ENCODE measurements around the gene MSI2. TPM values are rescaled to one million over a fixed set of nuclear protein-coding genes. Genes with fewer than 3 reads are reported as not detected.

Gene MSI2
- total RNA-seq, 4 donors from 2014 or later: 15.9 to 22.9 (median 17.0) TPM

DNA sequence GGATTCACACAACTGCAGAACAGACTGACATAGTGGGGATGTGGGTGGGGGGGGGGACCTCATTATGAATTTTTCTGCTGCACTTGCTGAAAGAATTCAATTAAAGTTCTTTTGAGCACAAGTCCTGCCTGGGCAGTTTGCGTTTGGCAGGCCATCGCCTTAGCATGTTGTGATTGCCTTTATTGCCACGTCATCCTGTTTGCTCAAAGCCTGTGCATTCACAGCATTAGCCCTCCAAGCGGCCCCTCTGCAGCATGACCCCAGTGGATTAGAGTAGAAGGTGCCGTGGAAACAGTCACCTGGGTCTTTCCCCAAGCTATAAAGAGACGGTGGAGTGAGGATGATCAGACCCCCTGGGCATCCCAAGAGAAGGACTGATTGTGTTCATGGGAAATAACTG lies 17.2 kb downstream of the MSI2 start:
- Histone ChIP-seq H3K4me3 (no peak overlapping the region), H3K27ac (no peak overlapping the region), H3K4me1 (no peaks in the 10 kb centered on the region), H3K36me3 (peaks cover 0 to 63% (median 6%) of the 10 kb centered on the region in 3 donors), H3K9me3 (no peaks in the 10 kb centered on the region), H3K27me3 (no peaks in the 10 kb centered on the region)
- DNase-seq: no peak
- TF ChIP-seq POLR2A (IDR thresholded peaks at IDR 0.05): no peak
- TF ChIP-seq, protein P1, sequence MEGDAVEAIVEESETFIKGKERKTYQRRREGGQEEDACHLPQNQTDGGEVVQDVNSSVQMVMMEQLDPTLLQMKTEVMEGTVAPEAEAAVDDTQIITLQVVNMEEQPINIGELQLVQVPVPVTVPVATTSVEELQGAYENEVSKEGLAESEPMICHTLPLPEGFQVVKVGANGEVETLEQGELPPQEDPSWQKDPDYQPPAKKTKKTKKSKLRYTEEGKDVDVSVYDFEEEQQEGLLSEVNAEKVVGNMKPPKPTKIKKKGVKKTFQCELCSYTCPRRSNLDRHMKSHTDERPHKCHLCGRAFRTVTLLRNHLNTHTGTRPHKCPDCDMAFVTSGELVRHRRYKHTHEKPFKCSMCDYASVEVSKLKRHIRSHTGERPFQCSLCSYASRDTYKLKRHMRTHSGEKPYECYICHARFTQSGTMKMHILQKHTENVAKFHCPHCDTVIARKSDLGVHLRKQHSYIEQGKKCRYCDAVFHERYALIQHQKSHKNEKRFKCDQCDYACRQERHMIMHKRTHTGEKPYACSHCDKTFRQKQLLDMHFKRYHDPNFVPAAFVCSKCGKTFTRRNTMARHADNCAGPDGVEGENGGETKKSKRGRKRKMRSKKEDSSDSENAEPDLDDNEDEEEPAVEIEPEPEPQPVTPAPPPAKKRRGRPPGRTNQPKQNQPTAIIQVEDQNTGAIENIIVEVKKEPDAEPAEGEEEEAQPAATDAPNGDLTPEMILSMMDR (IDR thresholded peaks at IDR 0.05): no peak
- WGBS, 2 donors: 44 to 53% methylated on average over 5 of the region's 6 CpGs
- intact Hi-C loops (cut with DNase I): no loop called here

DNA sequence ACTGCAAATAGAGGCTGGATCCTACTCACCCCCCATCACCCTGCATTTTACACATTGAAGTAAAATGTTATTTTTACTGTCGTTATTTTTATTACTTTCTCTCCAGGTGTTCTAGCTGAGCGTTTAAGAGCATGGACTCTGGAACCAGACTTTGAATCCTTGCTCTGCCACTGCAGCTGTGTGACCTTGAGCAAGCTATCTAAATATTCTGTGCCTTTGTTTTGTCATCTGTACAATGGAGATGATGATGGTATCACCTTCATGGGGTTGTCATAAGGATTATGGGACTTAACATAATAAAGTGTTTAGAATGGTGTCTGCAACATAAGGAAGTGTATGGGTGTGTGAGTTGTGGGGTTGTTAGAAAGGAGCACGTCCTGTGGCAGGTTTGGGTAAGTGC lies 17.8 kb downstream of the MSI2 start:
- TF ChIP-seq POLR2A (IDR thresholded peaks at IDR 0.05): no peak
- TF ChIP-seq, protein P1 (IDR thresholded peaks at IDR 0.05): no peak
- 94 to 95% methylated on average over 3 of the region's 3 CpGs for WGBS, 2 donors
- Histone ChIP-seq H3K27me3 (no peaks in the 10 kb centered on the region), H3K36me3 (peaks cover 0 to 64% (median 1%) of the 10 kb centered on the region in 3 donors), H3K4me1 (no peaks in the 10 kb centered on the region), H3K4me3 (no peak overlapping the region), H3K27ac (no peak overlapping the region), H3K9me3 (no peaks in the 10 kb centered on the region)
- no peak for DNase-seq
- intact Hi-C loops (cut with DNase I): no loop called here

- Histone ChIP-seq H3K4me3 (no peak overlapping the region), H3K27me3 (no peaks in the 10 kb centered on the region), H3K4me1 (no peaks in the 10 kb centered on the region), H3K9me3 (no peaks in the 10 kb centered on the region), H3K36me3 (peaks cover 0 to 53% (median 0%) of the 10 kb centered on the region in 3 donors), H3K27ac (no peak overlapping the region)
- no peak for TF ChIP-seq POLR2A (IDR thresholded peaks at IDR 0.05)
- TF ChIP-seq, protein P1 (IDR thresholded peaks at IDR 0.05): no peak
- intact Hi-C loops (cut with DNase I): no loop called here
- DNase-seq: no peak
- 91 to 92% methylated on average over 5 to 6 of the region's 6 CpGs for WGBS, 2 donors
Measured at GRCh38 chr17:57275071-57275764, 18.9 kb downstream of the MSI2 start.

- no peak overlapping the region for H3K4me3 ChIP-seq
- no peaks in the 10 kb centered on the region for H3K9me3 ChIP-seq
- no peaks in the 10 kb centered on the region for H3K27me3 ChIP-seq
- WGBS, 2 donors: 73 to 78% methylated on average over 9 of the region's 9 CpGs
- no peak overlapping the region for H3K27ac ChIP-seq
- H3K36me3 ChIP-seq: peaks cover 0 to 49% (median 0%) of the 10 kb centered on the region in 3 donors
- intact Hi-C loops (cut with DNase I): no loop called here
- no peaks in the 10 kb centered on the region for H3K4me1 ChIP-seq
- TF ChIP-seq POLR2A (IDR thresholded peaks at IDR 0.05): no peak
- TF ChIP-seq, protein P1 (IDR thresholded peaks at IDR 0.05): no peak
- DNase-seq: no peak
Measured at GRCh38 chr17:57276621-57277020, 20.3 kb downstream of the MSI2 start.

- no peak overlapping the region for H3K4me3 ChIP-seq
- WGBS, 2 donors: 77 to 84% methylated on average over 8 of the region's 8 CpGs
- H3K4me1 ChIP-seq: no peaks in the 10 kb centered on the region
- DNase-seq: no peak
- H3K9me3 ChIP-seq: no peaks in the 10 kb centered on the region
- TF ChIP-seq, protein P1 (IDR thresholded peaks at IDR 0.05): no peak
- TF ChIP-seq POLR2A (IDR thresholded peaks at IDR 0.05): no peak
- H3K27ac ChIP-seq: no peak overlapping the region
- H3K36me3 ChIP-seq: peaks cover 0 to 46% (median 0%) of the 10 kb centered on the region in 3 donors
- intact Hi-C loops (cut with DNase I): no loop called here
- no peaks in the 10 kb centered on the region for H3K27me3 ChIP-seq
Measured at GRCh38 chr17:57277923-57278604, 21.7 kb downstream of the MSI2 start.
